Fibroblast of skin of right quadriceps (primary cell): ENCODE data around the gene TPTE.
"Not testable (repeated sequence)": the region's sequence is repeated elsewhere in the genome, so short reads cannot be mapped to it uniquely, and the experiment has no call there.

ENCODE experiments used
- DNase-seq: peaks from one replicate; pipeline ENCODE4 v3.0.0-alpha.2; 2013

TPTE gene

DNA sequence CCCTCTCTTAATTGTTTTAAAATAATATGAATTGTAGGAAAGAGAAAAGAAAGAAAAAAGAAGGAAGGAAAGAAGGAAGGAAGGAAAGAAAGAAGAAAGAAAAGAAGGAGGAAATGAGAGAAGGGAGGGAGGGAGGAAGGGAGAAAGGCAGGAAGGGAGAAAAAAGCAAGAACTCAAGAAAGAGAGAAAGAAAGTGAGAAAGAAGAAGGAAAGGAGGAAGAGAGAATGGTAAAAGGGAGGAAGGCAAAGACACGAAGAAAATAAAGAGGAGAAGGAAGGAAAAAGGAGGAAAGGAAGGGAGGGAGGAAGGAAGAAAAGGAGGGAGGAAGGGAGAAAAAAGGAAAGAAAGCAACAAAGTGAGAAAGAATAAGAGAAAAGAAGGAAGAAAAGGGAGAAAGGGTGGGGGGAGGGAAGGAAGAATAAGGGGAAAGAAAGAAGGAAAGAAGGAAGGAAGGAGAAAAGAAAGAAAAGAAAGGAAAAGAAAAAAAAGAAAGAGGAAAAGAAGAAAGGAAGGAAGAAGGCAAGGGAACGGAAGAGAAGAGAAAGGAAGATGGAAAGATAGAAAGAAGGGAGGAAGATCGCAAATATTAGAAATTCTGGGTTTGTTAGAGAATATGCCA, 95.9 kb downstream of the TPTE start:
- DNase-seq, result not testable (repeated sequence)

DNA sequence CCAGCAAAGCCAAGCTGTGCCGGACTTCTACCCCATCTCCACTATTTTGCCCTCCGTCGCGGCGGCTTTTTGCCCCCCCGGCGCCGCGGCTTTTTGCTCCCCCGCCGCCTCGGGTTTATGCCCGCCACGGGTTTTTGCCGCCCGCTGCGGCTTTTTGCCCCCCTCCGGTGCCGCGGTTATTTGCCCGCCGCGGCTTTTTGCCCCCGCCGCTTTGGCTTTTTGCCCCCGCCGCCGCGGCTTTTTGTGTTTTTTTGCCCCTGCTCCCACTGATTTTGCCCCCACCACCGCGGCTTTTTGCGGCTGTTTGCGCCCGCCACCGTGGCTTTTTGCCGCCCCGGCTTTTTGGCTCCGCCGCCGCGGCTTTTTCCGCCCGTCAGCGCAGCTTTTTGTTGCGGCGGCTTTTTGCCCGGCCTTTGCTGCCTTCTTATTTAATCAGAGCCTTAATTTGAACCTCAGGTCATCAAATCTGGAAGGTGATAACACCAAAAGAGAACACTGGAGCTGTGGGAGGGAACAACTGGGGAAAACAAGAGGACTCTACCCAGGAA, 106.0 kb downstream of the TPTE start:
- no peak for DNase-seq

DNA sequence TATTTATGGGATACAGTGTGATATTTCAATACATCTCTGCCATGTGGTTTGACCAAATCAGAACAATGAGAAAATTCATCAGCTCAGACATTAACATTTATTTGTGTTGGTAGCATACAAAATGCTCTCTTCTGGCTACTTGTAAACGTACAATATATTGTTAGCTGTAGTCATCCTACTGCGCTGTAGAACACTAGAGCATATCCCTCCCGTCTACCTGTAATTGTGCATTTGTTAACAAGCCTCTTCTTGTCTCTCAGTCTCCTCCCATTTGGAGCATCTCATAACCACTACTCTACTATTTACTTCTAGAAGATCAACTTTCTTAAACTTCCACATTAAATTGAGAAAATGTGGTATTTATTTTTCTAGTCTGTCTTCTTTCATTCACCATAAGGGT, 107.9 kb downstream of the TPTE start:
- DNase-seq, result not testable (repeated sequence)

DNA sequence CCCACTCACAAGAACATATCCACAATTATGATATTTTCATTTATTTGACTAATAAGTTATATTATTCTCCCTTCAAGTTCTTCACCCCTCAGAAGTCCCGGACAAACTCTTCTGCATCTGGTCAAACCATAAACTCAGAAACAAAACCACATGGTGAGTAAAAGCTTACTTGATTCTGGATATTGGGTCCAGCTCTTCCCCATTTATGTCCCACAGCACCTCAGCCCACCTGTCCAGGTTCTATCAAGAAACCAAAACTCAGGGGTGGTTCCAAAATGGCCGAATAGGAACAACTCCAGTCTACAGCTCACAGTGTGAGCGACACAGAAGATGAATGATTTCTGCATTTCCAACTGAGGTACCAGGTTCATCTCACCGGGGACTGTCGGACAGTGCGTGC, 109.4 kb downstream of the TPTE start:
- DNase-seq, result not testable (repeated sequence)

DNA sequence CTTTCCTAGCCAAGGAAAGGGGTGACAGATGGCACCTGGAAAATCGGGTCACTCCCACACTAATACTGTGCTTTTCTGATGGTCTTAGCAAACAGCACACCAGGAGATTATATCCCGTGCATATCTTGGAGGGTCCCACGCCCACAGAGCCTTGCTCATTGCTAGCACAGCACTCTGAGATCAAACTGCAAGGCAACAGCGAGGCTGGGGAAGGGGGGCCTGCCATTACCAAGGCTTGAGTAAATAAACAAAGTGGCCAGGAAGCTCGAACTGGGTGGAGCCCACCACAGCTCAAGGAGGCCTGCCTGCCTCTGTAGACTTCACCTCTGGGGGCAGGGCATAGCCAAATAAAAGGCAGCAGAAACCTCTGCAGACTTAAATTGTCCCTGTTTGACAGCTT, 109.9 kb downstream of the TPTE start:
- DNase-seq, result not testable (repeated sequence)

- DNase-seq, result not testable (repeated sequence)
Measured at GRCh38 chr21:10638144-10638543, 116.8 kb downstream of the TPTE start.

DNA sequence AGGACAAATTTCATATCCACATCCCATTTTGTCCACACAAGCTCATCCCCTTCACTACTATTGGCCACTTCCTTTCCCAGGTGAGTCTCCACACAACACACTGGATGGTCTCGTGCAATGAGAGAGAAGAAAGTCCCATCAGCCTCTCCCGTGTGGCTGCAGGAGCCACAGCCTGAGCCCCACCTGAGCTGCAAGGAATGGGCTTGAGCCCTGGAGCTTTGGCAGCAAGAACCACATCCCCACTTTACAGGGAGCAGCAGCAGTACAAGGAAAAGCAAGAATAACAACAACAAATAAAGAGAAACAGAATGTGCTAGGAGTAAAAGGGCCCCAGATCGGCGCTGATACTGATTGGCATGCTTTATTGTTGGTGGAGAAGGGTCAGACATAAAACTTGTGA, 117.7 kb downstream of the TPTE start:
- no peak for DNase-seq

DNA sequence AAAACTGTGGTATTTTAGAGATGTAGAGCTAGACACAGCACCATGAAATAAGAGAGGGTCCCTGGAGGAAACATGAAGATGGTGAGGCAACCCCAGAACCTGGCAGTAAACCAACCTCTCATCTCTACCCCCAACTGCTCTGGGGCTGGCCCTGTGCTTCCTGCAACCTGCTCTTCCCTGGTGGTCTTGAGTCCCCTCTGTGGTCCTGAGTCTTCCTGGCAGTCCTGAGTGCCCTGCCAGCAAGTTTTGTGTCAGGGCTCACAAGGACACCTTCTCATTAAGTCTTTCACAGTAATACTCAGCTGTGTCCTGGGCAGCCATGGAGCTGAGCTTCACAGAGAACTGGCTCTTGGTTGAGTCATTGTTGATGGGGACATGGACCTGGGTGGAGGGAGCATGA, 118.4 kb downstream of the TPTE start:
- DNase-seq, result not testable (repeated sequence)

GRCh38 chr21:10640446-10640845, 119.1 kb downstream of the TPTE start:
- DNase-seq, result no peak

- DNase-seq, result no peak
Measured at GRCh38 chr21:10641107-10641506, 119.7 kb downstream of the TPTE start.

DNA sequence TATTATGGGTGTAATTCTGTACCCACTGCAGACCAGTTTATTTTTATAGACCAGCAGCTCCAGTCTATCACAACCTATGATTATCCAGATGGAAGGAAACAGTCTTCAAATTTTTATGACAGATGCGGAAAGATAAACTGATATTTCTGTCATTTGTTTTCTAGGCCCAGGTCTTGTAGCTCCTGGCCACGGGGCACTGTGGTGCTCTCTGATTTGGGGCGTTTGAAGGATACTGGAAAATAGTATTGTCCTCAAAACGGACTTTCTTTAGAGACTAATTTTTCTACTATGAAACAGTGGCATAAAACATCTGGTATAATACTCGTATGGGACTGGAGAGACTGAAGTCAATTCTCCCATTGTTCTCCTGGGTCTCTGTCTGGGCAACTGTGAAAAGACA, 124.3 kb downstream of the TPTE start:
- DNase-seq, result not testable (repeated sequence)

GRCh38 chr21:10649350-10650149, 128.2 kb downstream of the TPTE start:
- DNase-seq, result not testable (repeated sequence)

- not testable (repeated sequence) for DNase-seq
Measured at GRCh38 chr21:10650297-10650696, 128.9 kb downstream of the TPTE start.
